Stimulated activated naive B cell treated with anti-CD40 and anti-IgM and Interleukin-4, amounts not matched to agents 10 μg/mL and 1 μg/mL and 100 μg/mL, for 72 hours (primary cell): ENCODE measurements around the gene EIF4B.
"Not testable (repeated sequence)": the region's sequence is repeated elsewhere in the genome, so short reads cannot be mapped to it uniquely, and the experiment has no call there.

Experiments
- ATAC-seq, 2 donors: fragments of 150-1000 bp; cut with Tn5 transposase; replicated peaks; 2 replicates each; pipeline ENCODE4 v1.10.0; 2021; ENCODE audit warnings: moderate library complexity in 1 of 2
- DNase-seq: peaks from one replicate; pipeline ENCODE4 v3.0.0; 2021
- H3K27ac Mint-ChIP-seq: one replicate; pipeline ENCODE4 v1.8.0; 2022; ENCODE audit warnings: mild to moderate bottlenecking, mixed read lengths
- H3K27me3 Mint-ChIP-seq, 2 donors: one replicate each; pipeline ENCODE4 v1.8.0; 2022; ENCODE audit warnings: mixed read lengths in 2 of 2
- H3K36me3 Mint-ChIP-seq, 2 donors: one replicate each; pipeline ENCODE4 v1.8.0; 2022; ENCODE audit warnings: mixed read lengths in 2 of 2, mild to moderate bottlenecking in 1 of 2
- H3K4me1 Mint-ChIP-seq, 2 donors: one replicate each; pipeline ENCODE4 v1.8.0; 2022; ENCODE audit warnings: mixed read lengths in 2 of 2, mild to moderate bottlenecking in 1 of 2
- H3K4me3 Mint-ChIP-seq, 2 donors: one replicate each; pipeline ENCODE4 v1.8.0; 2022; ENCODE audit warnings: mild to moderate bottlenecking in 2 of 2, mixed read lengths in 2 of 2, moderate library complexity in 1 of 2
- H3K9me3 Mint-ChIP-seq, 2 donors: one replicate each; pipeline ENCODE4 v1.8.0; 2022; ENCODE audit warnings: mixed read lengths in 2 of 2, mild to moderate bottlenecking in 1 of 2

Gene EIF4B

DNA sequence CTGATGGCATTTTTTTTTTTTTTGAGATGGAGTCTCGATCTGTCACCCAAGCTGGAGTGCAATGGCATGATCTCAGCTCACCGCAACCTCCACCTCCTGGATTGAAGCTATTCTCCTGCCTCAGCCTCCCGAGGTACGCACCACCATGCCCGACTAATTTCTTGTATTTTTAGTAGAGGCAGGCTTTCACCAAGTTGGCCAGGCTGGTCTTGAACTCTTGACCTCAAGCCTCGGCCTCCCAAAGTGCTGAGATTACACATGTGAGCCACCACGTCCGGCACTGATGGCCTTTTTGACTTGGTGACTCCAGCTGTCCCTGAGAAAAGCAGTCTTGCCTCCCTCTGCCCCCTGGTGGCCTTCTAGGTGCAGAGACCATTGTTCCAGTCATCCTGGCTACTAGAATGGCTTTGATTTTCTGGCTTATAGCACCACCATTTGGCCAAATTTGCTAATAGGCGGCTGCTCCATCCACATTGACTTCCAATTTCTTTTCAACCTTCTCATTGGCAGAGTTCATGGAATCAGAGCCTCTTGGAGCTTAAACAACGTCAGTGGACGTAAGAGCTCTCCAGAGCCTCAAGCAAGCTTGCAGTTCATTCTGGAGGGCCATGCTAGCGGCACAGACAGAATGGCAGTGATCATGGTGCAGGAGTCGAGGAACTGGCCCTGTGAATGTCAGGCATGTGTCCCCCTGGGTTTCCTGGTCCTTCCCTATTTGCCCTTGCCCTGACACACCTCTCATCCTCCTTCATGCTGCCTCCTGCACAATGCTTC lies 25.4 kb upstream of the EIF4B start:
- Mint-ChIP-seq H3K27ac (no peak overlapping the region), H3K9me3 (no peaks in the 10 kb centered on the region), H3K27me3 (peaks cover 54 to 55% of the 10 kb centered on the region in 2 donors), H3K4me1 (no peaks in the 10 kb centered on the region), H3K36me3 (no peaks in the 10 kb centered on the region), H3K4me3 (no peak overlapping the region)
- DNase-seq (peak; percentile 72), ATAC-seq (peak; percentile 95 to 97)

DNA sequence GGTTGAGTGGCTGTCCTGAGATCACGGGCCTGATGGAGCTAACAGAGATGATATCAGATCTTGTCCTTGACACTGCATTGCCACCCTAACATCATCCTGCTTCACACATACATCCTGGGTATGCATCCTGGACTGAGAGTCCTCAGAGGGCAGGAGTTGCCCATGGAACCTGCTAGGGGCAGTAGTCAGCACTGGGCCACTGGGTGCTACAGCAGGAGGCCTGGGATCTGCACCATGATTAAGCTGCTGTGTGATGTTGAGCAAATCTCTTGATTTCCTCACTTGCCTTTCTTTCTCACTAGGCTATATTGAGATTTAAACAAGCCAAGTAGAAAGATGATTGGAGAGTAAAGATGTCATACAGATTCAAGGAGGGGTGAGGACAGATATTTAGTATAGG lies 22.1 kb upstream of the EIF4B start:
- H3K4me1 Mint-ChIP-seq: no peaks in the 10 kb centered on the region
- H3K9me3 Mint-ChIP-seq: no peaks in the 10 kb centered on the region
- no peak overlapping the region for H3K4me3 Mint-ChIP-seq
- ATAC-seq (no peak), DNase-seq (no peak)
- no peaks in the 10 kb centered on the region for H3K36me3 Mint-ChIP-seq
- no peak overlapping the region for H3K27ac Mint-ChIP-seq
- H3K27me3 Mint-ChIP-seq: peaks cover 22 to 33% of the 10 kb centered on the region in 2 donors

DNA sequence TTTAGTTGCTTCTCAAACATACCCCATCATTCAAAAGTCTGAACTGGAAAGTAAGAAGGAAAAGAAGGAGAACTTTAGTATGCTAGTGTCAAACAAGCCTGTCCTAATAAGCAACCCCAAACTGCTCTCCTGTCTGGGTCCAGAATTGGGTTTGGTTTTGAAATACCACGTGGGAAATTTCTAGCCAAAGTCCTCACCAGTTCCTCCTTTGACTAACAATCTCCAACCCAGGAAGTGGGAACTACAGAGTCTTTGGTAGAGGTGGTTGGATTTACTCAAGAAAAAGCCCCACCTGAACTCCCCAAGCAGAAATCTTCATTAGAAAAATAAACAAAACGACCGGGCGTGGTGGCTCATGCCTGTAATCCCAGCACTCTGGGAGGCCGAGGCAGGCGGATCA lies 17.4 kb upstream of the EIF4B start:
- Mint-ChIP-seq H3K27ac (no peak overlapping the region), H3K27me3 (peaks cover 7 to 18% of the 10 kb centered on the region in 2 donors), H3K36me3 (no peaks in the 10 kb centered on the region), H3K4me1 (no peaks in the 10 kb centered on the region), H3K4me3 (no peak overlapping the region), H3K9me3 (no peaks in the 10 kb centered on the region)
- ATAC-seq (no peak), DNase-seq (no peak)

DNA sequence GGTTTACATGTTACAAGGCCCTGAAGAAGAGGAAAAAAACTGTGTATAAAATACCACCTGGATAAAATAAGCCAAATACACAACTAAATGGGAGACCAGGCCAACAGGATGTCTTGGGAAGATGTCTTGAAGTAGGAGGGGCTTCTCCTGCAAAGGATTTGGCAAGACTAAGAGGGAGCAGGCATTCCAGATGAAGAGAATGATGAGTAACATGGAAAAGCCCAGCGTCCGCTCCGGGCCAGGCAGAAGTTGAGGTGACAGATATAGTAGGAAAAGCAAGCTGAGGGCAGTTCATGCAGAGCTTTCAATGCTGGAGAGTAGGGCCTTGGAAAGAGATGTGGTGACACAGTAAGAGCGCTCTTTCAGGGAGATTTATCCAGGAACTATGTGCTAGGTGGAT lies 16.1 kb upstream of the EIF4B start:
- ATAC-seq: no peak
- Mint-ChIP-seq H3K36me3 (no peaks in the 10 kb centered on the region), H3K4me3 (no peak overlapping the region), H3K27me3 (peaks cover 4 to 10% of the 10 kb centered on the region in 2 donors), H3K9me3 (no peaks in the 10 kb centered on the region), H3K4me1 (no peaks in the 10 kb centered on the region), H3K27ac (no peak overlapping the region)
- no peak for DNase-seq

DNA sequence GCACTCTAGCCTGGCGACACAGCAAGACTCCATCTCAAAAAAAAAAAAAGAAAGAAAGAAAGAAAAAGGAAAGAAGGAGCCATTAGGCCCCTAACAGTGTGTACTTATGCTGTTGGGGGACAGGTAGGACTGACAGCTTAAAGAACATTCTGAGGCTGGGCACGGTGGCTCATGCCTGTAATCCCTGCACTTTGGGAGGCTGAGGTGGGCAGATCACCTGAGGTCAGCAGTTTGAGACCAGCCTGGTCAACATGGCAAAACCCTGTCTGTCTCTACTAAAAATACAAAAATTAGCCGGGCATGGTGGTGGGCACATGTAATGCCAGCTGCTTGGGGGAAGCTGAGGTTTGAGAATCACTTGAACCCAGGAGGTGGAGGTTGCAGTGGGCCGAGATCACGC lies 14.0 kb upstream of the EIF4B start:
- ATAC-seq, H3K36me3 Mint-ChIP-seq, H3K9me3 Mint-ChIP-seq: not testable (repeated sequence)

DNA sequence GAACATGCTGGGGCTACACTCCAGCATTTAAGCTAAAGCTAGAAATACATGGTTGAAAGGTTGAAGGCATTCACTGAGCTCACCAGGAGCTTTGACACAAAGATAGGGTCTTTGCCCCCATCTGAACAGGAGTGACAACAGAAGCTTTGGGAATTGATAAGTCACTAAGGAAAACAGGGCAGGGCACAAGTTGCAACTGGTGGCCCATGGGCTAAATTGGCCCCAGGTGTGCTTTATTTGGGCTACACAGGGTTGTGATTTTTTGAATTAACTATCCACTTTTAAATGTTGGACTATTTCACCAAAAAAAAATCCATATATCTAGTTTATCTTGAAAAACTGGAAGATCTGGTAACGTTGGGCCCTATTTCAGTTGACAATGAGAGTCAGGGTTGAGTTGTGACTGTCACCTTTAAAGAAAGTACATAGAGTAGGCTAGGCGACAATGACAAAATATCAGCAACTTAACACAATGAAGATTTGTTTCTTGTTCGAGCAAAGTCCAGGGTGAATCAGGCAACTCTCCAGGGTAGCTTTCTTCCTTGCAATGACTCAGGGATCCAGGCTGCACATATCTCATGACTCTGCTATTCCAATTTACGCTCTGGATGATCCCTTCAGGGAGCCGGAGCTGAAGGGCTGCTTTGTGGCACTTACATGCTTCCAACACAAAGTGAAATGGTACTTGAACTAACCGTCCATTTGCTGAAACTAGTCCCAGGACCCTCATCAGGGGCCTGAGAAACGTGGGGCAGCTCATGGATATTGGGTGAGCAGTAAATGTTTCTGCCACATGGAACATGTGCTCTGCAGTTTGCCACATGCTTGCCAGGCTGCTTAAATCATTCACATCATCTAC lies 13.3 kb upstream of the EIF4B start:
- DNase-seq (no peak), ATAC-seq (no peak)
- Mint-ChIP-seq H3K9me3 (no peaks in the 10 kb centered on the region), H3K27ac (no peak overlapping the region), H3K4me1 (no peaks in the 10 kb centered on the region), H3K4me3 (no peak overlapping the region), H3K36me3 (no peaks in the 10 kb centered on the region), H3K27me3 (no peaks in the 10 kb centered on the region)

More for the DNA sequence above, 14.0 kb upstream of the EIF4B start:
- H3K4me1 Mint-ChIP-seq, H3K27ac Mint-ChIP-seq, H3K4me3 Mint-ChIP-seq, DNase-seq, H3K27me3 Mint-ChIP-seq: not testable (repeated sequence)

DNA sequence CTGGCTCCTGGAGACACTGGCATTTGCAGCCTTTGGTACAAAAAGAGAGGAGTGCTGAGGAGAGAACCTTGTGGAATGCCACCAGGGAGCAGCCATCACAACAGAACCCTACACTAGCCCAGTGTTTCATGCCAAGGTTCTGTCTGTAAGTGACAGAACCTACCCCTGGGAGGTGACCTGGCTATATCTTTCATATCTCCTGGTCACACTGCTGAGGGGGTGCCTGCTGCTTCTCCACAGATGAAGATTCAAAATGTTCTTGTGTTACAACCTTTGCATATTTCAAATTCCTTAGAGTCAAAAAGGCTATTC lies 12.7 kb upstream of the EIF4B start:
- Mint-ChIP-seq H3K36me3 (no peaks in the 10 kb centered on the region), H3K4me1 (no peaks in the 10 kb centered on the region), H3K27ac (no peak overlapping the region), H3K27me3 (no peaks in the 10 kb centered on the region), H3K9me3 (no peaks in the 10 kb centered on the region), H3K4me3 (no peak overlapping the region)
- ATAC-seq (no peak), DNase-seq (no peak)

DNA sequence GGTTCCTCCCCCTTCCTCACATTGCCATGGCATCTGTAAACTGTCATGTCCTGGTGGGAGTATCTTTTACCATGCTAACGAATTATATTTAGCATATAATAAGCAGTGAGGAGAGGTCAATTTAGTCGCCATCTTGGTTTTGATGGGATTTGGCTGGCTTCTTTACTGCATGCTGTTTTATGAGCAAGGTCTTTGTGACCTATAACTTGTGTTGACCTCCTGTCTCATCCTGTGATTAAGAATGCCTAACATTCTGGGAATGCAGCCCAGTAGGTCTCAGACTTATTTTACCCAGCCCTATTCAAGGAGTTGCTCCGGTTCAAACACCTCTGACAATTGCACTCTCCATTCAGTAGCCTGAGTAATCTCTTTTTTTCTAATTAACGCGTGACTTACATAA lies 2.1 kb upstream of the EIF4B start:
- H3K27ac Mint-ChIP-seq: no peak overlapping the region
- no peaks in the 10 kb centered on the region for H3K9me3 Mint-ChIP-seq
- peaks cover 14 to 28% of the 10 kb centered on the region in 2 donors for H3K4me1 Mint-ChIP-seq
- ATAC-seq (no peak), DNase-seq (no peak)
- peaks cover 20 to 21% of the 10 kb centered on the region in 2 donors for H3K36me3 Mint-ChIP-seq
- peak overlapping the region in 1 of 2 donors; percentile 17 for H3K4me3 Mint-ChIP-seq
- H3K27me3 Mint-ChIP-seq: peaks cover 11 to 14% of the 10 kb centered on the region in 2 donors

DNA sequence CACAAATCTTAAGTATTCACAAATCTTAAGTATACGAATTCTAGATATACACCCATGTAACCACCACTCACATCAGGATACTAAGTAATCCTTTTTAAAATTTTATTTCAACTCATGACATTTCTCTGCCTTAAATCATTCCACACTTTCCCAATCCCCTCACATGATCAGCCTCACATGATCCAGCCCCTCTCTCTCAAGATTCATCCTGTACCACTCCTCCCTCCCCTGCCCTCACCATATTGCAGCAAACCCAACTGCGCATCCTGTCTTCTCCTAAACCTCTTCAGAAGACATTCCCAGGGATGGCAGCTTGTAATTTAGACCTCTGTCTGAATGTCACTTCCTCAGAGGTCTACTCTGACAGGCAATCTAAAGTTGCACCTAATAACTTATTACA lies 1.7 kb upstream of the EIF4B start:
- DNase-seq (no peak), ATAC-seq (no peak)
- Mint-ChIP-seq H3K27ac (no peak overlapping the region), H3K27me3 (peaks cover 10% of the 10 kb centered on the region in 2 donors), H3K4me3 (peak overlapping the region in 1 of 2 donors; percentile 17), H3K9me3 (no peaks in the 10 kb centered on the region), H3K36me3 (peaks cover 20 to 21% of the 10 kb centered on the region in 2 donors), H3K4me1 (peaks cover 14 to 28% of the 10 kb centered on the region in 2 donors)

DNA sequence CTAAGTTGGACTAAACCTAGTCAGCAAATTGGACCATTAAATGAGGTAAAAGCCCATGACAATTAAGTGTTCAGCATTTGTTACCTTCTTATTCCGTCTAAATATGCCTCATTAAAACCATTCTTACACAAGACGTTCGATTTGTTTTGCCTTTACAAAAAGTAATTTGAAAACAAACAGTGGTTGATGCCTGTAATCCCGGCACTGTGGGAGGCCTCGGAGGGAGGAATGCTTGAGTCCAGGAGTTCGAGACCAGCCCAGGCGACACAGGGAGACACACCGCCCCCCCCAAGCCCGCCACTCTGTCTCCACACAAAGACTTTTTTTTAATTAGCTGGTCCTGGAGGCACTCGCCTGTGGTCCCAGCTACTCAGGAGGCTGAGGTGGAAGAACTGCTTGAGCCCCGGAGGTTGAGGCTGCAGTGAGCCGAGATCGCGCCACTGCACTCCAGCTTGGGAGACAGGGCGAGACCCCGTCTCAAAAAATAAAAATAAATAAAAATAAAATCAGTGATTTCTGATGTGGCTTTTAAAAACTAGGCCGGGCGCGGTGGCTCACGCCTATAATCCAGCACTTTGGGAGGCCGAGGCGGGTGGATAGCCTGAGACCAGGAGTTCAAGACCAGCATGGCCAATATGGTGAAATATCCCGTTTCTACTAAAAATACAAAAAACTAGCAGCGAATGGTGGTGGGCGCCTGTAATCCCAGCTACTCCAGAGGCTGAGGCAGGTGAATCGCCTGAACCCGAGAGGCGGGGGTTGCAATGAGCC lies 856 bp upstream of the EIF4B start:
- ATAC-seq (no peak), DNase-seq (no peak)
- peak overlapping the region; percentile 92 for H3K27ac Mint-ChIP-seq
- peaks cover 19 to 34% of the 10 kb centered on the region in 2 donors for H3K4me1 Mint-ChIP-seq
- H3K9me3 Mint-ChIP-seq: no peaks in the 10 kb centered on the region
- H3K4me3 Mint-ChIP-seq: peak overlapping the region; percentile 98
- peaks cover 5% of the 10 kb centered on the region in 2 donors for H3K27me3 Mint-ChIP-seq
- peaks cover 25 to 27% of the 10 kb centered on the region in 2 donors for H3K36me3 Mint-ChIP-seq

DNA sequence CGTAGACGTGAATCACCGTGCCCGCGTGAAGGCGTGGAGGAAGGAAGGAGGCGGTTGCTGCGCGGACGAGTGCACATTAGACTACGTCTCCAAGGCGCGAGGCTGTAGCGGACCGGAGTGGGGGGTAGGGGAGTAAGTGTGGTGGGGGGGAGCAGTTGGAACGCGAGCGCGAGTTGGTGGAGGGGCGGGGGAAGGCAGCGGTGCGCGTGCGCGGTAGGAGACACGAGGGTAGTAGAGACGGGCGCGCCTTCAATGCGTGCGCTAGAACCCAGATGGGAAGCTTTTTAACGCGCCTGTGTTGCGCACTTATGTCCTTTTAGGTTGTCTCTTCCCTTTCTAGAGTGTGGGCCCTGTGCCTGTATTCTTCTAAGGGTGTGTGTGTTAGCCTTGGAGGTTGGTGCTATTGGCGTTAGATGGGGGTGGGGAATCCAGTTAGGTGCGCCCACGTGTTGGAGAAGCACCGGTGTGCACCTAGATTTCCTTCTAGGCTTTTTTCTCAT lies 604 bp downstream of the EIF4B start:
- Mint-ChIP-seq H3K27ac (peak overlapping the region; percentile 100), H3K27me3 (no peaks in the 10 kb centered on the region), H3K4me1 (peaks cover 25 to 41% of the 10 kb centered on the region in 2 donors), H3K36me3 (peaks cover 31 to 33% of the 10 kb centered on the region in 2 donors), H3K9me3 (no peaks in the 10 kb centered on the region), H3K4me3 (peak overlapping the region; percentile 98)
- ATAC-seq: peak; percentile 50
- peak; percentile 69 for DNase-seq

DNA sequence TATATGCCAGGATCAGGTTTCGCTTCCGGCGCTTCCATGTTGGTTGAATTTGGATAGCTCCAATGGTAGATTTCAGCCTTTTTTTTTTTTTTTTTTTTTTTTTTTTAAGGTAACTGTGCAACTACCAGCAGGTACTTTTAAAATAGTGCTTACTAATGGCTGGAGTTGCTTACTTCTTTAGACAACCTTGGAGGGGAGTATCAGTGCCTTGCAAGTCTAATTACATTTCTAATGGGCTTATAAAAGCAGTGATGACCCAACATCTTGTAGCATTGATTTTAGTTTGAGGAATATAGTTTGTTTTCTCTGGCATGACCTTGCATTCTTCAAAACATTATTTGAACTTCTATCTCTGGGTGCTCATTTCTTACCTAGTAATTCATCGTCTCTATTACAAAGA lies 1.1 kb downstream of the EIF4B start:
- Mint-ChIP-seq H3K27me3 (no peaks in the 10 kb centered on the region), H3K4me1 (peaks cover 25 to 45% of the 10 kb centered on the region in 2 donors), H3K27ac (peak overlapping the region; percentile 100), H3K36me3 (peaks cover 34 to 36% of the 10 kb centered on the region in 2 donors), H3K9me3 (no peaks in the 10 kb centered on the region), H3K4me3 (peak overlapping the region; percentile 98)
- ATAC-seq: no peak
- DNase-seq: no peak

DNA sequence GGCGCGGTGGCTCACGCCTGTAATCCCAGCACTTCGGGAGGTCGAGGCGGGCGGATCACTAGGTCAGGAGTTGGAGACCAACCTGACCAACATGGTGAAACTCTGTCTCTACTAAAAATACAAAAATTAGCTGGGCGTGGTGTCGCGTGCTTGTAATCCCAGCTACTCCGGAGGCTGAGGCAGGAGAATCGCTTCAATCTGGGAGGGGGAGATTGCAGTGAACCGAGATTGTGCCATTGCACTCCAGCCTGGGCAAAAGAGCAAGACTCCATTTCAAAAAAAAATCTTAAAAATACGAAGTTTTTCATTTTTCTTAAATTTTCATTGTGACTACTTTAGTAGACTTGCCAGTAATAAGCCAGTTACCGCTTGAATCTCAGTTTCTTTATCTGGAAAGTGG lies 2.5 kb downstream of the EIF4B start:
- not testable (repeated sequence) for H3K9me3 Mint-ChIP-seq, H3K27me3 Mint-ChIP-seq, ATAC-seq, DNase-seq
- peak overlapping the region; percentile 98 for H3K4me3 Mint-ChIP-seq
- peaks cover 25 to 46% of the 10 kb centered on the region in 2 donors for H3K4me1 Mint-ChIP-seq
- H3K36me3 Mint-ChIP-seq: peaks cover 34 to 36% of the 10 kb centered on the region in 2 donors
- H3K27ac Mint-ChIP-seq: peak overlapping the region; percentile 72

DNA sequence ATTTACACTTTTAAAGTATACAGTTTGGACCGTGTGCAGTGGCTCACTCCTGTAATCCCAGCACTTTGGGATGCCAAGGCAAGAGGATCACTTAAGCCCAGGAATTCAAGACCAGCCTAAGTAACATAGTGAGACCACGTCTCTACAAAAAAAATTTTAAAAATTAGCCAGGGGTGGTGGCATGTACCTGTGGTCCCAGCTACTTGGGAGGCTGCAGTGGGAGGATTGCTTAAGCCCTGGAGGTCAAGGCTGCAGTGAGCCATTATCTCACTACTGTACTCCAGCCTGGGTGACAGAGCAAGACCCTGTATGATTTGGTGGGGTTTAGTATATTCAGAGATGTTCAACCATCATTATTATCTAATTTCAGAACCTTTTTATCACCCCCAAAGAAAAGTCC lies 4.7 kb downstream of the EIF4B start:
- Mint-ChIP-seq H3K27me3 (no peaks in the 10 kb centered on the region), H3K36me3 (peaks cover 32 to 39% of the 10 kb centered on the region in 2 donors), H3K4me1 (peaks cover 23 to 54% of the 10 kb centered on the region in 2 donors), H3K27ac (no peak overlapping the region), H3K9me3 (no peaks in the 10 kb centered on the region), H3K4me3 (no peak overlapping the region)
- DNase-seq (no peak), ATAC-seq (no peak)
